DLD1 (cell line): ENCODE data around the gene TNS1.
"Not testable (repeated sequence)": the region's sequence is repeated elsewhere in the genome, so short reads cannot be mapped to it uniquely, and the experiment has no call there.

ENCODE experiments used
- in situ Hi-C: cut with HindIII; loops from 2 replicates; pipeline ENCODE4 v1.10.0; 2017; ENCODE audit warnings: low sequenced_read_pairs

TNS1 gene

DNA sequence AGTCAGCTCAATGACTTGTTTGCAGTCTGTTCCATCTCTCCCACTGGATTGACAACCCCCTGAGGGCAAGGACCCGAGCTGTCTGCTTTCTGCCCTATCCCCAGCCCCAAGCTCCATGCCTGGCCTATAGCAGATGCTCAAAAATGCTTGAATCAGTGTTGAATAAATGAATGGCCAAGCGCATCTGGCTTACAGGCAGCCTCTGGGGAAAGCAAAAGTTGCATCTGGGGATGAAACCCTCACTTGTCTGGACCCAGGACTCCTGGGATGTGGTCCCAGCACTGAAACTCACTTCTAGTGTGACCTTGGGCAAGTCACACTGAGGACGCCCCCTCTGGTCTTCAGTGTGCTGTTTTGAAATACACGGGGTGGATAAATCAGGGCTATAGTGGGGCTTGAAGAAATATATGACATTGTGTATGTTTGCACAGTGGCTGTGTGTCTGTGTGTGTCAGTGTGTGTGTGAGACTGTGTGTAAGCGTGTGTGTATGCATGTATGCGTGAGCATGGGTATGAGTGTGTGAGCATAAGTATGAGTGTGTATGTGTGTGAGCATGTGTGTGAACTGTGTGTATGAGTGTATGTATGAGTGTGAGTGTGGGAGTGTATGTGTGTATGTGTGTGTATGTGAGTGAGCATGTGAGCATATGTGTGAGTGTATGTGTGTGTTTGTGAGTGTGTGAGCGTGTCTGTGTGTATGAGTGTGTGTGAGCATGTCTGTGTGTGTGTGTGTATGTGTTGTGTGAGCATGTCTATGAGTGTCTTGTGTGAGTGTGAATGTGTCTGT lies 27.8 kb upstream of the TNS1 start:
- in situ Hi-C loops = no loop called here

DNA sequence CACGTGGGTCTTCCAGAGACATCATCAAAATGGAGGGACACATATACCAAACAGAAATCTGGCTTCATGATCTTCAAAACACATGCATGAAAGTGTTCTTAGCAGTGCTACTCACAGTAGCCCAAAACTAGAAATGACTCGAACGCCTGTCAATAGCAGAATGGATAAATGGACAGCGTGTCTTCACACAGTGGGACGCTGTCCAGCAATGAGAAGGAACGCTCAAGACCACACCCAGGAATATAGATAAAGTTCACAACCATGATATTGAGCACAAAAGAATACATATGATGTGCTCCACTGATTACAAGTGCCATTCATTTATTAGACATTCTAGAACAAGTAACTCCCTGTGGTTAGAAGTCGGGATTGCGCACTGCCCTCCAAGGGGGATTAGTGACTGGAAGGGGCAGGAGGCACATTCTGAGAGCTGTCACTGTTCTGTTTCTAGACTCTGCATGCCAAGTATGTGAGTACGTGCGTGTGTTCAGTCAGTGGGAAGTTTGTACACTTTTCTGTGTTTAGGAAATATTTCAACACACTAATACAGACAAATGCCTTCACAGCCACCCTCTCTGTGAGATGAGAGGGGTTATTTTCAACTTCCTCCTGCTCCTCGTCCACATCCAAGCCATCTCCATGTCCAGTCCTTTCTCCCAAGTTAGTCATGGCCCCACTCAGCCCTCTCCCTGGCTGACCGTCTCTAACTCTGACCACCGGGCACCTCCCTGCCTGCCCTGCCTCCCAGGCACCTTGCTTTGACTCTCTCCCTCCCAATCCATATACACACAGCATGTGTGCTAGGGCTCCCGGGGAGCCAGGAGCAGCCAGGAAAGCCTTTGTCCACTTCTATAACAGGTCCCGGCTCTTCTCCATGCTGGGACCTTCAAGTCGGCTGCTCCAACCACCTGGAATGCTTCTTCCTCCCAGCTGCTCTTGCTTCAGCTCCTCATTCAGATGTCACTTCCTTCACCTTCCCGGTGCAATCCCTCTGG lies 26.9 kb upstream of the TNS1 start:
- in situ Hi-C loops = no loop called here

DNA sequence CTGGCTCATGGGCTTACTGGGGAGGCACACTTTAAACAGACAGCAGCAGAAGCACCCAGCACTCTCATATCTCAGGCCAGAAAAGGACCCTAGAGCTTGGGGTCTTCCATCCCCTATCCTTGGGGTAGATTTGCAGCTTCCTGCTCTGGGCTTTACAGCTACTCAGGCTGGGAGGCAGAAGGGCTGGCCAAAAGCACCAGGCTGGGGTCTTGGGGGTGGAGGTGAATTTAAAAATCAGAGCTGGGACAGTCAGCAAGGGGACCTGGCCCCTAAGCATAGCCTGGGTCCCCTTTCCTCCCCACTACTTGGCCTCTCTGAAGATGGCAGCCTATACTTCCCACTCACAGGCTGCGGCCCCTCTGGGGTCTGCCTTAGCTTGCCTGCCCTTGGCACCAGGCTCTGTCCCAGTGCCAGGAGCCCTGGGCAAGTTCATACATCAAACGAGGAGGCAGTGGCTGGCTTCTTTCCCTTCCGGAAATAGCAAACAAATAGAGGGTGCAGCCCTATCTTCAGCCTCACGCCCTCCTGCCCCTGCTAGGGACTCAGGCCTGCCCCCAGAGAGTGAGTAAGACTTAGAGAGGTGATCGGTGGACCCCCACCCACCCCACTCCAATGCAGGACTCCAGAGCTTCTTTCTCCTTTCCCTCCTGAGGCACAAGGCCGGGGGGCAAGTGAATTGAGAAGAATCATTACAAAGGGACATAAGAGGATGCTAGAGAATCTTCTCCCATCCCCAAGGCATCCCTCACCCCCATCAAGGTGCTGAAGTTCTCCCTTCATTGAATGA lies 26.0 kb upstream of the TNS1 start:
- in situ Hi-C loops = no loop called here

DNA sequence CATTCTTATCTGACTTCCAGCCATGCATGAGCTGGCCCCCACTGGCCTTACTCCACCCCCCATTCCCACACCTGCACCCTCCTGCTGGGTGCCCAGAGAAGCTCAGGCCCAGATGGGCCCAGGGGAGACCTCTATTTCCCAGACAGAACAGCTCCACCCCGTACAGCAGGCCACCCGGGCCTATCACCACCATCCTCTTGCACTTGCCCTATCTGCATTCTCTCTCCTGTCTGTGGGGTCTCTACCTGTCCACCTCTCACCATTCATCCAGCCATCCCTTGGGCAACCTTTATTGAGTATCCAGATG lies 25.3 kb upstream of the TNS1 start:
- in situ Hi-C loops = no loop called here

DNA sequence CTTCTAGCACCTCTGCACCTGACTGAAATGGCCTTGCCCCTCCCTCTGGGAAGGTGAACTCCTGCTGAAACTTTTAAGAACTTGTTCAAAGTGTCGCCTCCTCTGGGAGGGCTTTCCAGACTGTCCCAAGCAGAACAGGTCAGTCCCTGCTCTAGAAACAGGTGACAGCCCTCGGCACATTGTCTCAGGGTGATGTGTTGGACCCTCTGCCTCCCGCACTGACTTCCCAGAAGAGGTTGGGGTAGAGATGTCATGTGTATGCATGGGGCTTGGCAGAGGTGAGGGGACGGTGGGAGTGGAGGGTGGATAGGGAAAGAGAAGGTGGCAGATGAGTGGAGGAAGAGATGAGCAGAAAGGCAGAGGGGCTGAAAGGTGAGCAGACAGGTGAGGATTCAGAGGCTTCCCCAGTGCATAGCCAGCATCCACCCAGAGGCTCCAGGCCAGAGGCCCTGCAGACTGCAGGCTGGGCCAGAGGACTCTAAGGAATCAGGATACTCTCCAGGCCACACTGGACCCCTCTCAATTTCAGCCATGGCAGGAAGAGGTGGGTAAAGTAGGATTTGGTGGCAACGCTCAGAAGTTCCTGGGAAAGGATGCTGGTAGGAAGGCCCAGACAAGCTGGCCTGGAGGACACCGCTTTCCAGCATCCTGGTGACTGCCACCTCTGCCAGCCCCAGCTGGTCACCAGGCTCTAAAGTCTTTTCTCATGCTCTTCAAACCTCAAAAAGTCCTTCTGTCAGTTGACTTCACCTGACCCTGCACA lies 24.8 kb upstream of the TNS1 start:
- in situ Hi-C loops = no loop called here

DNA sequence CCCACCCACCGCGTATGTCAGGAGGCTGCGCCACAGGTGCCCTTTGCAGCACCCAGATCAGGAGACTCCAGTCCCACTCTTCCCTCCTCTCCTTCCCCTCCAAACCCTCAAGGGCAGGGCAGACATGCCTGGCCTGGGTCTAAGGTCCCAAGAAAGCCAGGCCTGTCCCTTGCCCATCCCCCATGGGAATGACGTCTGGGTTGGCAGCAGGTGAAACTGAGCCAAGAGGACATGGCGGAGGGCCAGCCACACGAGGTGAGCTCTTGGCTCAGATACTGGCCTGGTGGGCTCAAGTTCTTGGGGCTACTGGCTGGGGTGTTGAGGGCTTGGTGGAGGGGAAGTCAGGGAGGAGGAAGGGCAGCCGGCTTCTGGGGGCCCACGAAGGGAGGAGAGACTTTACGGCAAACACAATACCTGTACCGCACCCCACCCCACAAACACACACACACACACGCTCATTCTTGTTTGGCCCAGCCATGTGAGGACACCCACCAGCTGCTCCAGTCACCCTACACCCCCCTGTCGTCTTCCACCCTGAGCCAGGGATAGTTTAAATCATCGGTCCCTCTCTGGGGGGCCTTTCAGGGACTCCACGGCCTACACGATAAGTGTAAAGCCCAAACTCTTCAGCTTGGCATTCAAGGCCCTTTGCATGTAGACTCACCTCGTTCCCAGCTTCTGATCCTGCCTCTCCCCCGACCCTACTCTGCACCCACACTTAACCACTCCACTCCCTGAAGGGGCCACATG lies 24.1 kb upstream of the TNS1 start:
- in situ Hi-C loops = no loop called here

DNA sequence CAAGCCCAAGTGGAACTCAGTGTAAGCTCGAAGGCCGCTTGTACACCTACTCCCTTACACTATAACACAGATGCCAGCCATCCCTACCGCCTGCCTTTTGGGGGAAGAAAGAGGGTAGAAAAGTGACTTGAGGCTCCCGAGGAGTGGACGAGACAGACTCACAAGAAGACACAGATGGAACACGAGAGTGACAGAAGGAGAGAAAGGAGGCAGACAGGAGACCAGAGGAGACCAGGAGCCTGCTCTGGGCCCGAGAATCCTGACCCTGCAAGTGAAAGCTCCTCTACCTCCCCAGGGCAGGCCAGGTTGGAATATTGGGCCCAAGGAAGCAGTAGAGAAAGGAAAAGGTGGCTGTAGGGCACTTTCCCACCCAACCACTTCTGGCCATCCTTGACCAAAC lies 23.4 kb upstream of the TNS1 start:
- in situ Hi-C loops = no loop called here

DNA sequence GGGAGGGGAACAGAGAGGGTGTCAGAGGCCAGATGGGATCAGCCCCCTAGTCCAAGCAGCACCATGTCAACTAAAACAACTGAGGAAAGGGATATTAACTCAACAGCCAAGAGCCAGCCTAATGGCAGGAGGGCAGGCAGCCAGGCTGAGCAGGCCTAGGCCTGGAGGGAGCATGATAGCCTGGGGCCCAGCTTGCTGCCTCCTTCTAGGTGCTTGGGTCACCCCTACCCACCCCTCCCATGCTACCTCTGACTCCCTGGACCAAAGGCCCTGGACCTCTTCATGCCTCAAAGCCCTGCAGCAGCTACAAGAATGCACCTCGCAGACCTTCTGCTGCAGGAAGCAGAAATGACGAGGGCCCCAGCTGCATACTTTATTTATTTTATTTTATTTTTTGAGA lies 22.1 kb upstream of the TNS1 start:
- in situ Hi-C loops = no loop called here

DNA sequence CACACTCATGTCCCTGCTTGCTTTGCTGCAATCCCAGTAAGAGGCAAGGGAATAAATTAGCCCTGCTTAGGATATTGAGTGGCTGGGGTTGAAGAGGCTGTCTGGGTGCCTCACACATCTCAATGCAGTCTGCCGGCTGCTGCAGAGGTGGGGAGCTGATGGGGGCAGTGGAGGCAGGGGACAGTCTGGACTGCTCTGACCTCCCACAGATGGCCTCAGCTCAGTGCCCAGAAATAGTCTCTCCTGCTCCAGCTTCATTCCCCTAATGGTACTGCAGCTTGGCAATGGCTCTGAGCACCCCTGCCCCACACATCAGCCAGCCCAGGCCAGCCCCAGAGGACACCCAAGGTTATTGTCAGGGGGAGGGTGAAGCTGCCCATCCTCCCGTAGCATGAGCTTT lies 21.5 kb upstream of the TNS1 start:
- in situ Hi-C loops = no loop called here

DNA sequence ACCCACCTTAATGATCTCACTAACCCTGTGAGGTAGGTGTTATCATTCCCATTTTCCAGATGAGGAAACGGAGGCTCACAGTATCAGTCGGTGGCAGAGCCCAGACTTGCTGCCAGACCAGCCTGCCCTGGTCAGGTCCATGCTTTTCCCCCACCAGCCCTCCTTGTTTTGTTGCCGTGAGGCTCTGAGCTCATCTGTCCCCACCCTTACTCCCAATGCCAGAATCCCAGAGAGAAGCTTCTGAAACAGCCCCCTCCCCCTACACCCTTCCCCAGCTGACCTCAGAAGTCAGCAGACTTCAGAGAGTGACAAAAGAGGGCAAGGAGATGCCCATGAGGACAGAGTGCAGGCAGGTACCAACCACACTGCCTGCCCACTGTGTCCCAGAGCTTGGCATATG lies 20.8 kb upstream of the TNS1 start:
- in situ Hi-C loops = no loop called here

DNA sequence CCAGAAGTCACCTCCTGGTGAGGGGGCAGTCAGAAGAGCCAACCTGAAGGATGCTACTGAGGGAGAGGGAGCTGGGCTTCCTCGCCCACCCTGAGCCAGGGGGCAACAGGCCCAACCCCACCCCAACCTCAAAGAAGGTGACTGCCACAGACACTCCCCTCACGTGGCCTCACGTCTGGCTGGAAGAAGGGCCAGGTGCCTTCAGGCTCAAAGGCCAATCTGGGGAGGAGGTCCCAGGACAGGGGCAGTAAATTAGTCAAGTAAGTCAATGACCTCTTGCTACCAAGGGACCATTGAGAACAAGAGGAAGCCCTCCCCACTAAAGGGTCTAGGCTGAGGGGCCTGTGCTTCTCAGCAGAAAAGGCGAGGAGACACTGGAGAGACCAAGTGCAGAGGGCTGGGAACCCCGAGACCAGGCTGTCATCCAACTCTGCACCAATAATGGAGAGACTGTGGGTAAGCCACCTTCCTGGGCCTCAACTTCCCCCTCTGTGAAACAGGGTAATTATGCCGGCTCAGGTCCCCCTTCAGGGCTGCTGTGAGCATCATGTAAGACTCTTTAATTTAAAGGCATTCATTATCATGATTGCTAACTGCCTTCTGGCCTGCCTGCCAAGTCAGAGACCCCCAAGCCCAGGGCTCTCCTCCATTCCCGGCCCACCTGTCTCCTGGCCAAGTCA lies 20.2 kb upstream of the TNS1 start:
- in situ Hi-C loops = no loop called here

DNA sequence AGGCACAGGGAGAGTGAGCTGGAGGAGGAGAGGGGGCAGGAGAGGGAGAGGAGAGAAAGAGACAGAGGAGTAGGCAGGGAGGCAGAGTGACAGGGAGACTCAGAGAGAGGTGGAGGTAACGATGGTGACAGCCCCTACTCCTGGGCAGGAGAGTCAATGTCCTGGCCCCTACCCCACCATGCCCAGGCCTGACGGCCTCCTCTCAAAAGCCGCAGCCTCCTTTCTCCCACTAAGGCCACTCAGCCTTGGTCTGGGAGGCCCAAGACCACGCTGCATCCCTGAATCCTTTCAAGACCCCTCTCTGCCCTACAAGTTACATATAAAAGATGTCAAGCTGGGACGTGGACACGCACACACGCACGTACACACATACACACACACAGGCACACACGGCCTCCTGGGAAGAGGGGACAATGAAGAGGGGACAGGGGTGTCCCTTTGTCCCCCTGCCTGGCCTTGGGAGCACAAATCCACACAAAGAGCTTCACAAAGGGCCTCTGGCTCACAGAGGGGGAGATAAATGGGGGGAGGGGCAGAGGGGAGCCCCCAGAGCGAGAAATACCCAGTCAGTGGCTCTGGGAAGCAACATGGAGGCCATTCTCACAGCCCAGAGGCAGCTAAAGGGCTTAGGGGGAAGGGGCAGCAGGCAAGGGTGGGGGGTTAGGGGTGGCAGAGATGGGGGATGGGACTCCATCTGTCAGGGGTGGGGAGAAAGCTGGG lies 19.5 kb upstream of the TNS1 start:
- in situ Hi-C loops = no loop called here

DNA sequence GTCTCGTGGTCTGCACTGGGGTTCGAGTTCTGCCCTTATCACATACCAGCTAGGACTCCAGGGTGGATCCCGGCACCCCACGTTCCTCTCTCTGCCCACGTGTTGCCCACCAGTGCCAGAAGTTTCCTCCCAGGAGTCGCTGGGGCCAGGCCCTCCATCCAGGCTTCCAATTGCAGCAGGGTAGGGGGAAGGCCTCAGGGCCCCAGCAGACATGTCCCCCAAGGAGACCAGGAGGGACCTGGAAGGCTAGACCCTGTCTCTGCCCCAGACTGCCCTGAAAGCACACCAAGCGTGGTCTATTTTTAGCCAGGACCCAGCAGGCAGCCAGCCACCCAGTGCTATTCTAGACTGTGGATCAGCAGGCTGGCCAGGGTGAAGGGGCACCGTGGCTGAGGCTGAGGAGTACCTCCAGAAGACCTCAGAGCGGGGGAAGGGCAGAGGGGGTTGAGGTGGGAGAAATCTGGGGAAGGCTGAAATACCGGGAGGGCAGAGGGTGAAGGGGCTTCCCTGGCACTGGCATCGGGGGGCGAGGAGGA lies 18.8 kb upstream of the TNS1 start:
- in situ Hi-C loops = no loop called here

DNA sequence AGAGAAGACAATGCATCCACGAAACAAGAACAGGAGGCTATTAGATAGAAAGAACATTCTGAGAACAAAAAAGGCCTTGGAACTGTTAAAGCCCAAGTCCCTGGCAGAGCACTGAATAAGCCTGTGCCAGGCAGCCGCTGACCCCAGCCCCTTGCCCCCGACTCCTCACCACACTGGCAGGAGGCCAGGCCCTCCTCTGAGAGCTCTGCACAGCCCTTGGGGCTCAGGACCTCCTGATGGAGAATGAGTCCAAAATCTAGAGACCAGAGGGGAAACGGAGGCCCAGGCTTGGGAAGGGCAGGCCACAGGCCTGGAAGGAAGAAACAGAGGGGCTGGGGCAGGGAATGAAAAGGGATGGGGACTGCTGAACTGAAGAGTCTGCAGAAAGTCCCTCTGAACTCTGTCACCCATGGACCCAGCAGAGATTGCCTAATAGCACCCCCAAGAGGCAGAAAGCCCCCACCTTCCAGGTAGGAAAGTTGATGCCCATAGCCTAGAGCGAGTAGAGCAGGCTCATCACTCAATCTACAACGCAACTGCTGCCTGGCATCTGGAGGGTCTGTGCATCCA lies 18.3 kb upstream of the TNS1 start:
- in situ Hi-C loops = no loop called here

DNA sequence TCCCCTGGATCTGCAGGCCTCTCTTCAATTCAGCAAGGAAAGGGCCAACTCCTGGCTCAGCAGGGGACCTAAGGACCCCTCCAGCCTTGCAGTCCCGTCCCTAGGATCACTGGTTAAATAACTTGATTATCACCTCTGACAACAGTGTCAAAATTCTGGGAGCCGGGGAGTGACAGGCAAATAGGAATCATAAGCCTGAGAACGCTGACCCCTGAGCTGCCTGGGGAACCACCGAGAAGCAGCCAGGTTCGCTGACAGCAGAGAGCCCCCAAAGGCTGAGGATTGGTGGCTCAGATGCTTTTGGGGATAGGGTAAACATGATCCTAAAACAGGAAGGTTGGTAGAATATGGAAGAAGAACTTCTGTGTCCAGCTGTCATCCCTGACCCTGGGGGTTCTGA lies 17.5 kb upstream of the TNS1 start:
- in situ Hi-C loops = no loop called here

DNA sequence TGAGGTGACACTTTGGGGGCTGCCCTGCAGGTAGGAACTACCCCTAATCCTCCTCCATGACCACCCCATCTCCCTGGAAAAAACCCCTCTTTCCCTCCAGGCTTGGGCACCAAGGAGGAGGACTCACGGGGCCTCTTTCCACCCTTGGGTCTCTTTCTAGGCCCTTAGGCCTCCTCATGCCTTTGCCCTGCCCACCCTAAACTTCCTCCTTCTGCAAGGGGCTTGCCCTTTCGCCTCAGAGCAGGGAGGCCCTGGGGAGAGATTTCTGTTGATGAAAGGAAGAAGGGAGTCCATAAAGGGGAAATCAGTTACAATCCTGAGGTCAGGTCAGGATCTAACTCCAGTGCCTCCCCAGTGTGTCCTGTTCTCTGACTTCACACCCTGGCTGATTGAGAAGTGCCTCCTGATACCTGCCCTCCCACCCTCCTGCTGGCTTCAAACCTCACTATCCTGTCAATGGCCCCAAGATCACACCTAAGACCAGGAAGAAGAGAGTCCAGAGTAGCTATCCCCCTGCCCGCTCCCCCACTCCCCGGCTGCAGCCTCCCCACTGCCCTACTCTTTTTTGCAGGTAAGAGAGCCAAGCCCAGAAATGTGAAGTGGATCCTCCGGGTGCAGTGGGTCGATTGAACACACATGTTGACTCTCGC lies 16.7 kb upstream of the TNS1 start:
- in situ Hi-C loops = no loop called here

DNA sequence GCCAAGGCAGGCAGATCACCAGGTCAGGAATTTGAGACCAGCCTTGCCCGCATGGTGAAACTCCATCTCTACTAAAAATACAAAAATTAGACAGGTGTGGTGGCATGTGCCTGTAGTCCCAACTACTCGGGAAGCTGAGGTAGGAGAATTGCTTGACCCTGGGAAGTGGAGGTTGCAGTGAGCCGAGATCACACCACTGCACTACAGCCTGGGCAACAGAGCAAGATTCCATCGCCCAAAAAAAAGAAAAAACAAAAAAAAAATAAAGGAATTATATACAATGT lies 16.0 kb upstream of the TNS1 start:
- in situ Hi-C loops = not testable (repeated sequence)
